HFFc6 (cell line): ENCODE data around the gene KLHDC7B. TPM values are rescaled to one million over a fixed set of nuclear protein-coding genes. Genes with fewer than 3 reads are reported as not detected.

Source experiments
- DNase-seq: peaks from one replicate; pipeline ENCODE4 v3.0.0-alpha.2; 2018
- H3K27ac Mint-ChIP-seq: 2 replicates; pipeline ENCODE4 v1.8.0; 2020; ENCODE audit warnings: mild to moderate bottlenecking, mixed read lengths
- H3K27me3 Mint-ChIP-seq: 2 replicates; pipeline ENCODE4 v1.8.0; 2021; ENCODE audit warnings: mild to moderate bottlenecking, moderate library complexity, mixed read lengths; ENCODE audit not compliant: insufficient read depth
- H3K36me3 Mint-ChIP-seq: 2 replicates; pipeline ENCODE4 v1.8.0; 2021; ENCODE audit warnings: low read depth, mixed read lengths
- H3K4me1 Mint-ChIP-seq: 2 replicates; pipeline ENCODE4 v1.8.0; 2020; ENCODE audit warnings: low read depth, mixed read lengths
- H3K4me3 Mint-ChIP-seq: 2 replicates; pipeline ENCODE4 v1.8.0; 2020; ENCODE audit warnings: mild to moderate bottlenecking, moderate library complexity, mixed read lengths
- H3K9me3 Mint-ChIP-seq: 2 replicates; pipeline ENCODE4 v1.8.0; 2020; ENCODE audit warnings: mild to moderate bottlenecking, mixed read lengths
- total RNA-seq, 6 experiments: library from RNA; stranded (reverse); fragmentation: NEBNext Ultra II Directional; extraction: Animal tissue kit (Norgen Biotek cat#: 25700); gene quantifications; 2 replicates in 1 of 6; 3 replicates in 5 of 6; pipeline ENCODE4 v1.2.3, GENCODE V29; 2021
- TF ChIP-seq, protein P1 (sequence below): fragments of 200-600 bp; sonication (generic); IDR thresholded peaks from 2 replicates; pipeline ENCODE4 v1.5.0; 2021; ENCODE audit warnings: antibody characterized with exemption, mild to moderate bottlenecking

Gene KLHDC7B
- total RNA-seq, 6 experiments from 2014 or later: 0.05 TPM; not detected in 5

DNA sequence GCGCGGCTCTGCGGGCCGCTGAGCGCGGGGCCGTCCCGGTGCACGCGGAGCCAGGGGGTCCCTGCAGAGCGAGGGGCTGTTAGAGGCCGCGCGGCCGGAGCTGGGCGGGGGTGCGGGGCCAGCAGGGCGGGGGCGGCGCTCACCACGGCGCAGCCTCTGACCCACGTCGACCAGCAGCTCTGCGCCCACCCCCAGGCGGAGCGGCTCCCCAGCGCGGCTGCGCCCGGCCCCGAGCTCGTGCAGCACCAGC, 19.9 kb upstream of the KLHDC7B start:
- H3K27me3 Mint-ChIP-seq: peaks cover 5% of the 10 kb centered on the region
- DNase-seq: no peak

DNA sequence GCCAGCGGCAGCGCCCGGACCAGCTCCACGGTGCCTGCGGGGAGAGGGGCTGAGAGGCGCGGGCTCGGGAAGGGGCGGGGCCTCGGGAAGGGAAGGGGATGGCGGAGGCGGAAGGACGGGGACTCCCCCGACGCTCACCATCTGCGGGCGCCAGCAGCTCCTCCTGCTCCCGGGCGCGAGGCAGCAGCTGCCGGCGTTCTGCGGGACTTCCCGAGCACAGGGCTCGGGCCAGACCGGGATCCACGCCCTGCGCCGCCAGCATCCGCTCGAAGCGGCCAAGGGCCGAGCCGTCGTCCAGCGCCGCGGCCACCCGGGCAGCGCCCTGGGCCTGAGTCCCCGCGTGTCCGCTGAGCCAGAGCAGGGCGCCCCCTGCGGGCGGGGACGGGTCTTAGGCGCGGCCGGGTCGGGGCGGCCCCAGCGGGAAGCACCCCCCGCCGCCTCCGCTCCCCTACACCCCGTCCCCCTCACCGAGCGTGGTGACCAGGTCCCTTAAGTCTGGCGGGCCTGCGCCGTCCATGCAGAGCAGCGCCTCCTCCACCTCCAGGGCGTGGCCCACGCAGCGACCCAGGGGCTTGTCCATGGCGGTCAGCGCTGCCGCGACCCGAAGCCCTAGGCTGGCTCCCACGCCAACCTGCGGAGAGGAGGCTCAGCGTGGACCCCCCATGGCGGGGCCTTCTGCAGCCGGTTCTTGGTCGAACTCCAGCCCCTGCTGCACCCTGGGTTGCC, 19.4 kb upstream of the KLHDC7B start:
- Mint-ChIP-seq H3K27ac (peak overlapping the region; percentile 62), H3K9me3 (no peaks in the 10 kb centered on the region), H3K36me3 (peaks cover 7% of the 10 kb centered on the region), H3K4me3 (peak overlapping the region; percentile 78), H3K27me3 (peaks cover 7% of the 10 kb centered on the region), H3K4me1 (peaks cover 19% of the 10 kb centered on the region)
- TF ChIP-seq, protein P1, sequence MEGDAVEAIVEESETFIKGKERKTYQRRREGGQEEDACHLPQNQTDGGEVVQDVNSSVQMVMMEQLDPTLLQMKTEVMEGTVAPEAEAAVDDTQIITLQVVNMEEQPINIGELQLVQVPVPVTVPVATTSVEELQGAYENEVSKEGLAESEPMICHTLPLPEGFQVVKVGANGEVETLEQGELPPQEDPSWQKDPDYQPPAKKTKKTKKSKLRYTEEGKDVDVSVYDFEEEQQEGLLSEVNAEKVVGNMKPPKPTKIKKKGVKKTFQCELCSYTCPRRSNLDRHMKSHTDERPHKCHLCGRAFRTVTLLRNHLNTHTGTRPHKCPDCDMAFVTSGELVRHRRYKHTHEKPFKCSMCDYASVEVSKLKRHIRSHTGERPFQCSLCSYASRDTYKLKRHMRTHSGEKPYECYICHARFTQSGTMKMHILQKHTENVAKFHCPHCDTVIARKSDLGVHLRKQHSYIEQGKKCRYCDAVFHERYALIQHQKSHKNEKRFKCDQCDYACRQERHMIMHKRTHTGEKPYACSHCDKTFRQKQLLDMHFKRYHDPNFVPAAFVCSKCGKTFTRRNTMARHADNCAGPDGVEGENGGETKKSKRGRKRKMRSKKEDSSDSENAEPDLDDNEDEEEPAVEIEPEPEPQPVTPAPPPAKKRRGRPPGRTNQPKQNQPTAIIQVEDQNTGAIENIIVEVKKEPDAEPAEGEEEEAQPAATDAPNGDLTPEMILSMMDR: peak; percentile 87
- DNase-seq: peak; percentile 44

More for the DNA sequence above, 19.9 kb upstream of the KLHDC7B start:
- Mint-ChIP-seq H3K9me3 (no peaks in the 10 kb centered on the region), H3K36me3 (peaks cover 7% of the 10 kb centered on the region), H3K4me3 (peak overlapping the region; percentile 94), H3K4me1 (peaks cover 19% of the 10 kb centered on the region), H3K27ac (no peak overlapping the region)
- TF ChIP-seq, protein P1: no peak

DNA sequence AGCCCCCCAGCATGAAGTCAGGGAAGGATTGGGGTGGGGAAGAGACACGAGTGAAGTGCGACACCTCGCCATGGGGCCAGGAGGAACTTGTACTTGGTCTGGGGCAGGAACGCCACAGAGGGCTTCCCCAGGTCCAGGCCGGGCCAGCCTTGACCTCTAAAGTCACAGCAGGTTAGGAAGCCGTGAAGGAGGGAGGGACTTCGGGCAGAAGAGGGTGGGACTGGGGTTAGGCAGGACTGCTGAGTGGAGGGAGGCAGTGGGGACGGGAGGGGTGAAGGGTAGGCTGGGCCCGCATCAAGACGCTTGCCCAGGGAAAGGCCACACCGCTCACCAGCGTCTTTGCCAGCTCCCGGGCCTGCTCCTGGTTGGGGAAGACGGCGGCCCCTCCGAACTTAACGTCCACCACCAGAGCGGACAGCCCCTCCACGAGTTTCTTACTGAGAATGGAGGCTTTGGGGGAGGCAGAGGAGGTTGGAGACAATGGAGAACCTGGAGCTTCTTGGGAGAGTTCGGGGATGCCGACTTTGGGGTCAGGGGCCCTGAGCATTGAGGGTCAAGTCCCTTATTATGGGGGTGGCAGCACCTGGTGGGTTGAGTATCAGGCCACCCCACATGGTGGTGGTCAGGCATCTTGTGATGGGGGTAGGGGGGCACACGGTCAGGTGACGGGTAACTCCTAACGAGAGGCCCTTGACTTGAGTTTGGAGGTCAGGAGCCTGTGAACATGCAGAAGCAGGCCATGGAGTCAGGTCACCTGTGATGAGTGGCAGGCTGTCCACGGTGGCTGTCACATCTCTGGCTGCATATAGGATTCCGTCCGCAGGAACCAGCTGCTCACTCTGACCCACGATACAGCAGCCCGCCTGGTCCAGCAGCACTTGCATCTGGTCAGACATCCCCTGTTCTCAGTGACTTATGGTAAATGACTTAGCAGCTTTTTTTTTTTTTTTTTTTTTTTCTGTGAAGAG, 18.6 kb upstream of the KLHDC7B start:
- DNase-seq: no peak
- Mint-ChIP-seq H3K36me3 (peaks cover 7% of the 10 kb centered on the region), H3K27me3 (peaks cover 8% of the 10 kb centered on the region), H3K4me1 (peaks cover 19% of the 10 kb centered on the region), H3K27ac (peak overlapping the region; percentile 62), H3K4me3 (peak overlapping the region; percentile 78), H3K9me3 (no peaks in the 10 kb centered on the region)
- TF ChIP-seq, protein P1: no peak

DNA sequence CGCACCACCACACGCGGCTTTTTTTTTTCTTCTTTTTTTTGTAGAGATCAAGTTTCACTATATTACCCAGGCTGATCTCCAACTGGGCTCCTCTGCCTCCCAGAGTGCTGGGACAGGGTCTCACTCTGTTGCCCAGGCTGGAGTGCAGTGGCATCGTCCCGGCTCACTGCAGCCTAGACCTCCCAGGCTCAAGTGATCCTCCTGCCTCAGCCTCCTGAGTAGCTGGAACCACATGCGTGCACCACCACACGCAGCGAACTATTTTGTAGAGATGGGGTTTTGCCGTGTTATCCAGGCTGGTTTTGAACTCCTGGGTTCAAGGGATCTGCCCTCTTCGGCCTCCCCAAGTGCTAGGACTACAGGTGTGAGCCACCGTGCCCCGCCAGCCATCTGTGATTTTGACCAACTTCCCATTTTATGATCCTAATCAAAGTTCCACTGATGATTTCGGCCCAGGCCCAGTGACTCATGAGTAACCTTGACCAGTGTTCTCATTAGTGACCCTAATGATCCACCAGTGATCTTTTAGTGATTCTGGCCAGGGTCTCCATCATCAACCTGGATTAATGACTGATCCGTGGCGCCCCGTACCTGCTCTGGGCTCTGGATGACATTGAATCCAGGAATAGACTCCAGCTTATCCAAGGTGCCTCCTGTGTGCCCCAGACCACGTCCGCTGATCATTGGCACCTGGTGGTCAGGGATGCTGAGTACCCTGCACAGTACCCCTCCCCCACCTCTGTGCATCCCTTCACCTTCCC, 17.6 kb upstream of the KLHDC7B start:
- no peak for DNase-seq
- Mint-ChIP-seq H3K4me3 (peak overlapping the region; percentile 78; the same call in 1 of the 2 replicates), H3K36me3 (peaks cover 7% of the 10 kb centered on the region), H3K9me3 (no peaks in the 10 kb centered on the region), H3K27me3 (peaks cover 10% of the 10 kb centered on the region), H3K27ac (no peak overlapping the region; the same call in 1 of the 2 replicates), H3K4me1 (peaks cover 19% of the 10 kb centered on the region)
- TF ChIP-seq, protein P1: no peak

DNA sequence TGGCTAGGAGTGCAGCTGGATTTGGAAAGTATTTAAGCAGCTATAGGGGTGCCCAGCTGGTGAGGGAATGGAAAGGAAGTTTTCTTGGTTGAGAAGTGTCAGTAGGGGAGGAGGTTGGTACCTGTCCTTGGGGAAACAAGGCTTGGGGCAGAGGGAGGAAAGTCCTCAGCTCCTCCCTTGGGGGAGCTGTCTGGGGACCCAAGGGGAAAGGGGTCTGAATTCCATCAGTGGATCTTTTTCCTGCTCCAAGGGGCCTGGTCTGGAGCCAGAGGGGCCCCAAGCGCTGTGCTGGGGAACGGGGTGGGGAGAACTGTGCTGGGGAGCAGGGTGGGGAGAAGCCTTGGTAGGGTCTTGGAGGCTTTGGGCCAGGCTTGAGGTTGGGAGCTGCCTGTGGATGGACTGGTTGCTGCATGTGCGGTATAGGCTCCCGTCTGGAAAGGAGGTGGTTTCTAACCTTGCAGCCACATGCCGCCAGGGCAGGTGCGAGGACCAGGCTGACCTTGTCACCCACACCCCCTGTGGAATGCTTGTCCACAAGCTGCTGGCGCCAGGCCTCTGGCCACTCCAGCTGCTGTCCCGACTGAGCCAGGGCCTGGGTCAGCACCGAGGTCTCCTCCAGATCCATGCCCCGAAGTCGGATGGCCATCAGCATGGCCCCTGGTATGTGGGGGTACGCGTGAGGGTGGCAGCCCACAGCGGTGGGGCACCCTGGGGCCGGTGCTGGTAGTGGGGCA, 16.9 kb upstream of the KLHDC7B start:
- DNase-seq: no peak
- H3K4me3 Mint-ChIP-seq: no peak overlapping the region
- H3K4me1 Mint-ChIP-seq: peaks cover 19% of the 10 kb centered on the region
- peaks cover 7% of the 10 kb centered on the region for H3K36me3 Mint-ChIP-seq
- TF ChIP-seq, protein P1: no peak
- H3K9me3 Mint-ChIP-seq: no peaks in the 10 kb centered on the region
- no peak overlapping the region for H3K27ac Mint-ChIP-seq
- H3K27me3 Mint-ChIP-seq: peaks cover 15% of the 10 kb centered on the region
